ENCODE measurements around the gene DDX47. TPM values are rescaled to one million over a fixed set of nuclear protein-coding genes. Genes with fewer than 3 reads are reported as not detected.
"Not testable (repeated sequence)": the region's sequence is repeated elsewhere in the genome, so short reads cannot be mapped to it uniquely, and the experiment has no call there.

The DDX47 gene
- total and polyA plus RNA-seq, 2 experiments from 2014 or later, result 54.0 to 90.8 TPM

DNA sequence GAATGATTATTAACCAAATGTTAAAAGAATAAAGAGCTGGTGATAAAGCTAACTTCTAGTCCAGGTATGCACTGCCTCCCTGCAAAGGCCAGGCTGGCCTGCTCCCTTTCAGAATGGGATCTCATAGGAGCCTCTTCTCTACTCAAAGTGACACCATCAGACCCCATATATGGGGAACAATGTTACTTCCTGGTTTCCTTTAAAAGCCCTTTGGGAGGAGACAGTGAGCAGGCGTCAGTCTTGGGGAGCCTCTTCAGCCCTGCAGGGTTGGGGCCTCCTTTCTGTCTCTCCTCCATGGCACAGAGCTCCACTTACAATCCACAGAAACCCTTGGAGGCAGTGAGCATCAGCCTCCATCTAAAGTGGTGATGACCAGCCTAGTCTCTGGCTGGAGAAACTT, 60.9 kb downstream of the DDX47 start:
- Mint-ChIP-seq H3K9me3 (no peaks in the 10 kb centered on the region), H3K27ac (no peak overlapping the region), H3K4me3 (no peak overlapping the region), H3K27me3 (ENCODE audit: insufficient read depth, low read depth, poor library complexity) (peaks cover 10% of the 10 kb centered on the region), H3K4me1 (peaks cover 31% of the 10 kb centered on the region), H3K36me3 (ENCODE audit: low read depth) (peaks cover 8% of the 10 kb centered on the region; the same call in 2 of the 3 replicates)
- Histone ChIP-seq H3K79me2 (replicated peaks; ENCODE audit: insufficient read depth) (no peaks in the 10 kb centered on the region), H4K20me1 (replicated peaks; ENCODE audit: insufficient read depth) (no peaks in the 10 kb centered on the region), H3K27me3 (ENCODE audit: insufficient read depth) (no peaks in the 10 kb centered on the region), H3K36me3 (ENCODE audit: insufficient read depth) (no peaks in the 10 kb centered on the region), H3F3A (replicated peaks; ENCODE audit: low read depth) (no peaks in the 10 kb centered on the region), H2AFZ (no peak overlapping the region), H3K4me2 (no peak overlapping the region), H3K4me1 (ENCODE audit: insufficient read depth) (peaks cover 24% of the 10 kb centered on the region), H3K9me2 (ENCODE audit: insufficient read depth) (no peaks in the 10 kb centered on the region), H3K27ac (ENCODE audit: low read depth) (no peak overlapping the region), H3K4me3 (no peak overlapping the region)
- ATAC-seq (peak; percentile 35; the same call in 2 of the 3 replicates), DNase-seq (ENCODE audit: low spot score) (no peak)
- TF ChIP-seq, protein P1, sequence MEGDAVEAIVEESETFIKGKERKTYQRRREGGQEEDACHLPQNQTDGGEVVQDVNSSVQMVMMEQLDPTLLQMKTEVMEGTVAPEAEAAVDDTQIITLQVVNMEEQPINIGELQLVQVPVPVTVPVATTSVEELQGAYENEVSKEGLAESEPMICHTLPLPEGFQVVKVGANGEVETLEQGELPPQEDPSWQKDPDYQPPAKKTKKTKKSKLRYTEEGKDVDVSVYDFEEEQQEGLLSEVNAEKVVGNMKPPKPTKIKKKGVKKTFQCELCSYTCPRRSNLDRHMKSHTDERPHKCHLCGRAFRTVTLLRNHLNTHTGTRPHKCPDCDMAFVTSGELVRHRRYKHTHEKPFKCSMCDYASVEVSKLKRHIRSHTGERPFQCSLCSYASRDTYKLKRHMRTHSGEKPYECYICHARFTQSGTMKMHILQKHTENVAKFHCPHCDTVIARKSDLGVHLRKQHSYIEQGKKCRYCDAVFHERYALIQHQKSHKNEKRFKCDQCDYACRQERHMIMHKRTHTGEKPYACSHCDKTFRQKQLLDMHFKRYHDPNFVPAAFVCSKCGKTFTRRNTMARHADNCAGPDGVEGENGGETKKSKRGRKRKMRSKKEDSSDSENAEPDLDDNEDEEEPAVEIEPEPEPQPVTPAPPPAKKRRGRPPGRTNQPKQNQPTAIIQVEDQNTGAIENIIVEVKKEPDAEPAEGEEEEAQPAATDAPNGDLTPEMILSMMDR (conservative IDR thresholded peaks at IDR 0.05; ENCODE audit: low read depth in 2 of 2), result 0 out of 4 replicates have a peak, but pooled peaks of 1 of the 2 experiments have one; percentile 2
- TF ChIP-seq EZH2phosphoT487 (IDR thresholded peaks at IDR 0.05; ENCODE audit: unreplicated experiment), result no peak

GRCh38 chr12:12875301-12875700, 62.2 kb downstream of the DDX47 start:
- not testable (repeated sequence) for DNase-seq (ENCODE audit: low spot score); H3K4me3 ChIP-seq; H3F3A ChIP-seq (replicated peaks; ENCODE audit: low read depth); H3K9me3 Mint-ChIP-seq; ATAC-seq; H3K27ac ChIP-seq (ENCODE audit: low read depth); H3K4me2 ChIP-seq; H3K9me2 ChIP-seq (ENCODE audit: insufficient read depth); H2AFZ ChIP-seq; H3K36me3 ChIP-seq (ENCODE audit: insufficient read depth); H3K79me2 ChIP-seq (replicated peaks; ENCODE audit: insufficient read depth); H3K36me3 Mint-ChIP-seq (ENCODE audit: low read depth); H4K20me1 ChIP-seq (replicated peaks; ENCODE audit: insufficient read depth); H3K27ac Mint-ChIP-seq; H3K4me3 Mint-ChIP-seq; H3K27me3 ChIP-seq (ENCODE audit: insufficient read depth)
- TF ChIP-seq, protein P1 (conservative IDR thresholded peaks at IDR 0.05; ENCODE audit: low read depth in 2 of 2), result 0 out of 4 replicates have a peak, but pooled peaks of 1 of the 2 experiments have one; percentile 13
- peaks cover 12% of the 10 kb centered on the region for H3K27me3 Mint-ChIP-seq (ENCODE audit: insufficient read depth, low read depth, poor library complexity)
- peaks cover 30% of the 10 kb centered on the region for H3K4me1 Mint-ChIP-seq
- peaks cover 24% of the 10 kb centered on the region for H3K4me1 ChIP-seq (ENCODE audit: insufficient read depth)

GRCh38 chr12:12877153-12877768, 64.1 kb downstream of the DDX47 start:
- Mint-ChIP-seq H3K4me3 (no peak overlapping the region), H3K36me3 (ENCODE audit: low read depth) (peaks cover 4% of the 10 kb centered on the region; the same call in 1 of the 3 replicates), H3K27ac (no peak overlapping the region), H3K9me3 (no peaks in the 10 kb centered on the region), H3K4me1 (peaks cover 17% of the 10 kb centered on the region), H3K27me3 (ENCODE audit: insufficient read depth, low read depth, poor library complexity) (peaks cover 11% of the 10 kb centered on the region)
- H3K79me2 ChIP-seq (replicated peaks; ENCODE audit: insufficient read depth), result no peaks in the 10 kb centered on the region
- H2AFZ ChIP-seq, result no peak overlapping the region
- ATAC-seq (no peak), DNase-seq (ENCODE audit: low spot score) (no peak)
- no peaks in the 10 kb centered on the region for H3F3A ChIP-seq (replicated peaks; ENCODE audit: low read depth)
- H3K4me2 ChIP-seq, result no peak overlapping the region
- H3K36me3 ChIP-seq (ENCODE audit: insufficient read depth), result no peaks in the 10 kb centered on the region
- no peak overlapping the region for H3K27ac ChIP-seq (ENCODE audit: low read depth)
- no peaks in the 10 kb centered on the region for H4K20me1 ChIP-seq (replicated peaks; ENCODE audit: insufficient read depth)
- H3K4me1 ChIP-seq (ENCODE audit: insufficient read depth), result peaks cover 15% of the 10 kb centered on the region
- no peak overlapping the region for H3K4me3 ChIP-seq
- no peaks in the 10 kb centered on the region for H3K9me2 ChIP-seq (ENCODE audit: insufficient read depth)
- no peaks in the 10 kb centered on the region for H3K27me3 ChIP-seq (ENCODE audit: insufficient read depth)
- TF ChIP-seq, protein P1 (conservative IDR thresholded peaks at IDR 0.05; ENCODE audit: low read depth in 2 of 2), result no peak
- TF ChIP-seq REST (IDR thresholded peaks at IDR 0.05; ENCODE audit: unreplicated experiment), result no peak

Data from GM23338 (cell line).